Common myeloid progenitor, CD34-positive (primary cell): ENCODE results near the gene HNRNPH3. TPM values are rescaled to one million over a fixed set of nuclear protein-coding genes. Genes with fewer than 3 reads are reported as not detected.

ENCODE experiments used
- CTCF ChIA-PET: fragments of 350-600 bp; sonication (Branson Sonifier 250); formaldehyde crosslinking; loops from one replicate; lab custom pipeline; 2021; ENCODE audit warnings: antibody characterized with exemption; lab: Charles Lee
- POLR2A ChIA-PET: fragments of 350-600 bp; sonication (Branson Sonifier 250); formaldehyde crosslinking; loops from one replicate; lab custom pipeline; 2021; ENCODE audit warnings: antibody characterized with exemption; lab: Charles Lee
- DNase-seq, 3 donors: peaks; one replicate each; pipeline versions ENCODE4 v3.0.0 to v3.0.0-alpha.2; 2013
- H3K27ac ChIP-seq, 2 experiments: 1 replicate in 1 of 2; 2 replicates in 1 of 2; pipeline ENCODE4 v1.7.0; 2013; ENCODE audit warnings: inconsistent platforms in 2 of 2, low read length in 2 of 2, mild to moderate bottlenecking in 2 of 2, low read depth in 1 of 2, moderate library complexity in 1 of 2; ENCODE audit not compliant: severe bottlenecking in 2 of 2, insufficient read depth in 1 of 2, poor library complexity in 1 of 2
- H3K27me3 ChIP-seq, 5 experiments: replicated peaks in 2 of 5; 1 replicate in 3 of 5; 2 replicates in 2 of 5; pipeline versions ENCODE4 v1.6.1 to v1.7.0; 2013; ENCODE audit warnings: low read length in 4 of 5, mild to moderate bottlenecking in 2 of 5, moderate library complexity in 2 of 5, inconsistent platforms in 1 of 5; ENCODE audit not compliant: insufficient read depth in 5 of 5, control insufficient read depth in 4 of 5
- H3K36me3 ChIP-seq, 4 experiments: 1 replicate in 2 of 4; 2 replicates in 2 of 4; pipeline versions ENCODE4 v1.6.1 to v1.7.0; 2013; ENCODE audit warnings: low read length in 3 of 4, control low read depth in 1 of 4, mild to moderate bottlenecking in 1 of 4; ENCODE audit not compliant: control insufficient read depth in 4 of 4, insufficient read depth in 4 of 4
- H3K4me1 ChIP-seq, 4 experiments: 1 replicate in 3 of 4; 2 replicates in 1 of 4; pipeline versions ENCODE4 v1.6.1 to v1.7.1; 2013; ENCODE audit warnings: low read length in 3 of 4, mild to moderate bottlenecking in 3 of 4, control low read depth in 1 of 4, inconsistent platforms in 1 of 4, moderate library complexity in 1 of 4; ENCODE audit not compliant: control insufficient read depth in 4 of 4, insufficient read depth in 4 of 4; ENCODE audit errors: control extremely low read depth in 1 of 4
- H3K4me3 ChIP-seq, 7 experiments: 1 replicate in 4 of 7; 2 replicates in 3 of 7; pipeline versions ENCODE4 v1.5.1 to v1.7.0; 2013; ENCODE audit warnings: mild to moderate bottlenecking in 7 of 7, low read length in 6 of 7, moderate library complexity in 6 of 7, inconsistent platforms in 2 of 7, low read depth in 2 of 7, control low read depth in 1 of 7; ENCODE audit not compliant: insufficient read depth in 4 of 7, control insufficient read depth in 1 of 7; ENCODE audit errors: extremely low read depth in 1 of 7
- H3K9me3 ChIP-seq, 5 experiments: 1 replicate in 4 of 5; 2 replicates in 1 of 5; pipeline versions ENCODE4 v1.6.1 to v1.7.1; 2013; ENCODE audit warnings: low read length in 4 of 5, mild to moderate bottlenecking in 2 of 5, inconsistent platforms in 1 of 5, low read depth in 1 of 5, moderate library complexity in 1 of 5; ENCODE audit not compliant: control insufficient read depth in 4 of 5, insufficient read depth in 2 of 5; ENCODE audit errors: control extremely low read depth in 1 of 5
- WGBS: methylation state at CpG from one replicate; pipeline ENCODE4 v1.1.5; 2013; ENCODE audit not compliant: insufficient coverage; 5-methylcytosine and 5-hydroxymethylcytosine counted together
- polyA plus RNA-seq: library from polyadenylated mRNA; unstranded; fragments of 120-200 nt; gene quantifications from one replicate; pipeline ENCODE4 v1.2.1, GENCODE V29; 2013

Gene HNRNPH3, protein sequence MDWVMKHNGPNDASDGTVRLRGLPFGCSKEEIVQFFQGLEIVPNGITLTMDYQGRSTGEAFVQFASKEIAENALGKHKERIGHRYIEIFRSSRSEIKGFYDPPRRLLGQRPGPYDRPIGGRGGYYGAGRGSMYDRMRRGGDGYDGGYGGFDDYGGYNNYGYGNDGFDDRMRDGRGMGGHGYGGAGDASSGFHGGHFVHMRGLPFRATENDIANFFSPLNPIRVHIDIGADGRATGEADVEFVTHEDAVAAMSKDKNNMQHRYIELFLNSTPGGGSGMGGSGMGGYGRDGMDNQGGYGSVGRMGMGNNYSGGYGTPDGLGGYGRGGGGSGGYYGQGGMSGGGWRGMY
- polyA plus RNA-seq: 277 TPM

DNA sequence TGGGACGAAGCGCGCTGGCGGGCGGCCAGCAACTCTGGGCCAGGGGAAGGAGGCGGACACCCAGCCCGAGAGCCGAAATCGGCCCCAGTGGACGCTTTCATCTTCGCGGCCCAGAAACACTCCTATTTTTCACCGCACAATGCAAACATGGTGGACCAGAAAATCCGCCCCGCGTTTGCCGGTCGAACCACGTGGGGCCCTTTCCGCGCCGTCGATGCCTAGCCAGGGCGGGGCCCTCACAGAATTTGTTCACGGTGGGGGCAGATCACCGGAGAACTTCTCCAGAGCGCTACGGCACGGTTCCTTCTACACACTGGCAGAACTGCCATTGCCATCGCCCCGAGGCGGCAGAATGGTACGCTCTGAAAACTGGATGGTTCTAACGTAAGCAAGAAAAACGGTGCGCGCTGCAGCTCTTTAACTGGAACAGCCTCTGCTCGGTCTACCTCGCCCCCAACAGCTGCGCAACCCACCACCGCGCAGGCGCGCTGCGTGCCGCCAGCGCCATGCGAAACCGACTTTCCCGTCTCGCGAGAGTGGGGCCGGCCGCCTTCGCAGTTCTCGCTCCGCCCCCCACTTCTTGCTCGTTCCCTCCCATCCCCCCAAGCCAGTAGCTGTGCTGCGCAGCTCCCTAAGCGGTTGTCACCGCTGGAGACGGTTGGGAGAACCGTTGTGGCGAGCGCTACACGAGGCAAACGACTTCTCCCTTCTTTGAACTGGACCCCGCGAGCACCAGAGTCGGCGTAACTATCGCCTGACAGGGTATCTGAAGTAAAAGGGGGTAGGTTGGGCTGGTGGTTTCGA, at the start of gene HNRNPH3:
Gene HNRNPH3, plus strand, starts transcription at position 610 of the 804 bp plus-strand sequence. CDS start 5,158 bp downstream, outside the sequence.
- ChIA-PET CTCF (interaction anchor here (3.0 kb wide), 1 partner anchor 120 kb away, joined by 15 read pairs; no protein-coding TSS in a partner anchor), POLR2A (interaction anchor here (1.2 kb wide), 1 partner anchor 27 kb away, joined by 3 read pairs; no protein-coding TSS in a partner anchor)
- H3K4me1 ChIP-seq: peaks cover 33 to 63% (median 52%) of the 10 kb centered on the region in 4 experiments
- H3K27me3 ChIP-seq: no peaks in the 10 kb centered on the region
- under 1% methylated on average over 60 of the region's 73 CpGs for WGBS
- no peaks in the 10 kb centered on the region for H3K9me3 ChIP-seq
- peak within 1 kb of the TSS; percentile 80 to 98 (median 97) for H3K4me3 ChIP-seq
- H3K27ac ChIP-seq: peak within 1 kb of the TSS; percentile 96 to 98
- DNase-seq: peak; percentile 98 to 99 (median 99)
- H3K36me3 ChIP-seq: peaks cover 0 to 8% (median 2%) of the 10 kb centered on the region in 4 experiments

- ChIA-PET POLR2A (no interaction called here), CTCF (interaction anchor here (1.2 to 1.5 kb wide), 2 partner anchors 17 to 72 kb away, joined by 4 read pairs; no protein-coding TSS in a partner anchor)
- Histone ChIP-seq H3K27me3 (no peaks in the 10 kb centered on the region), H3K27ac (no peak overlapping the region), H3K4me1 (no peaks in the 10 kb centered on the region), H3K36me3 (no peaks in the 10 kb centered on the region), H3K9me3 (no peaks in the 10 kb centered on the region), H3K4me3 (no peak overlapping the region)
- DNase-seq: no peak
- WGBS: 95% methylated on average over 7 of the region's 9 CpGs
Measured at GRCh38 chr10:68284062-68285001, 47.5 kb upstream of the HNRNPH3 start.

DNA sequence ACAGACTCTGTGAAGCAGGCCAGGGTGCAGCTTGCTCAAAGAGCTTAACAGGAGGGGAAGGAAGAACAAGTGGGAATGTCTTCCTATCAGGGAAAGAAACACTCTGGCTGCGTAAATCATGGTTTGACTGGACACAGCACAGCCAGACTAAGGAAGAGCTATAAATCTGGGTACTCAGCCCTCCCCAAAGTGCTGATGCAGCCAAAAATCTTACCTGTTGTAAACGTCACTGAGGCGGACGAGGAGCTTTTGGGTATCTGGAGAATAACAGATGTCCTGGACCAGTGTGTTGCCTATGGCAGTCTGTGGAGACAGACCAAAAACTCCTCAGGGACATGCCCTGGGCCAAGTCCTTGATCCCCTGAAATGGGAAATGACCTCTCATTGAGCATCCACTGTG, 43.1 kb upstream of the HNRNPH3 start:
- H3K36me3 ChIP-seq: no peaks in the 10 kb centered on the region

GRCh38 chr10:68290736-68291135, 41.1 kb upstream of the HNRNPH3 start:
- ChIA-PET POLR2A (no interaction called here), CTCF (no interaction called here)
- no peak for DNase-seq
- H3K27me3 ChIP-seq: no peaks in the 10 kb centered on the region
- H3K4me1 ChIP-seq: no peaks in the 10 kb centered on the region
- H3K9me3 ChIP-seq: no peaks in the 10 kb centered on the region
- no peak overlapping the region for H3K4me3 ChIP-seq
- no peak overlapping the region for H3K27ac ChIP-seq
- no peaks in the 10 kb centered on the region for H3K36me3 ChIP-seq

More for the DNA sequence above, 43.1 kb upstream of the HNRNPH3 start:
- Histone ChIP-seq H3K27me3 (no peaks in the 10 kb centered on the region), H3K27ac (no peak overlapping the region), H3K4me3 (no peak overlapping the region), H3K9me3 (no peaks in the 10 kb centered on the region), H3K4me1 (no peaks in the 10 kb centered on the region)
- 89% methylated on average over 3 of the region's 4 CpGs for WGBS
- ChIA-PET CTCF (interaction anchor here (0.9 to 2.6 kb wide), 3 partner anchors 8 to 13 kb away, joined by 3 to 13 read pairs (median 3); no protein-coding TSS in a partner anchor), POLR2A (interaction anchor here (0.6 kb wide), 1 partner anchor 23 kb away, joined by 3 read pairs; no protein-coding TSS in a partner anchor)
- DNase-seq: no peak

DNA sequence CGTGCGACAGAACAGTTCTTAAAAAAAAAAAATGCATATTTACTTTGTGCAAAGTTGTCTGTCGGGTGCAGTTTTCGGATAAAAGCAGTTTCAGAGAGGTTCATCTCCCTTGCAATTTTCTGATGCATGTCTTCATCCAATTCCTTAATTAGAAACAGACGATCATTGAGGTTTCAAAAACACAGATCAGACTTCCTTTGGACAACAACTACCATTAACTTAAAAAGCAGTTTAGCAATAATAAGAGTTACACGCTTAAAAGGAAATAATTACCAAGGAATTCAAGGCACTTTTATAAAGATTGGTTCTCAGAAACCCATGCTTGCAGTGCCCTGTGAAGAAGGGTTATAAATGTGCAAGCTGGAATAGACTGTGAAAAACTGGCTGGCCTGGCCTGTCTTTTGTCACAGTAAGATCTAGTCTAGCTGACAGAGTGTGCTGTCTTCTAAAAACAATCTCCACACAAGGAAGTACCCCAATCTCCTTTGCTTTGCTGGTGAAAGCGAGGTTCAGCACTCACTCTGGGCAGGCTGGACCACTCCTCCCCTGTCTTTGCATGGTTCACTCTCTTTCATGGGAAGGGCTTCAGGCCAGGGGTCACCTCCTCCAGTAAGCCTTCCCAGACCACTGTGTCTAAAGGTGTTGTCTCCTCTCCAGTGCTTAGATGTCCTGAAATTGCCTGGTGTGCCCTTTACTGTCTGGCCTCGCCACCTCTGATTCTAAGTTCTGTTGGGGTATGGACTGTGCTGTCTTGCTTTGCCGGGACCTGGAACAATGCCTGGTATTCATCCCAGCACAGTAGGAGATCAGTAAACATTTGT, 34.8 kb upstream of the HNRNPH3 start:
- H3K9me3 ChIP-seq: no peaks in the 10 kb centered on the region
- no peak overlapping the region for H3K4me3 ChIP-seq
- CTCF ChIA-PET: interaction anchor here (0.6 kb wide), 1 partner anchor 26 kb away, joined by 3 read pairs; no protein-coding TSS in a partner anchor
- POLR2A ChIA-PET: no interaction called here
- H3K27ac ChIP-seq: no peak overlapping the region
- peaks cover 0 to 6% (median 0%) of the 10 kb centered on the region in 4 experiments for H3K4me1 ChIP-seq
- H3K27me3 ChIP-seq: no peaks in the 10 kb centered on the region
- no peak for DNase-seq
- WGBS: 81% methylated on average over 6 of the region's 9 CpGs
- no peaks in the 10 kb centered on the region for H3K36me3 ChIP-seq

GRCh38 chr10:68301301-68301700, 30.6 kb upstream of the HNRNPH3 start:
- ChIA-PET CTCF (interaction anchor here (0.8 to 4.3 kb wide), 11 partner anchors 13 to 446 kb away, joined by 3 to 51 read pairs (median 4); partner anchors contain the start of gene PBLD), POLR2A (no interaction called here)
- Histone ChIP-seq H3K4me1 (peaks cover 0 to 6% (median 0%) of the 10 kb centered on the region in 4 experiments), H3K4me3 (no peak overlapping the region), H3K9me3 (no peaks in the 10 kb centered on the region), H3K27ac (no peak overlapping the region), H3K36me3 (no peaks in the 10 kb centered on the region), H3K27me3 (no peaks in the 10 kb centered on the region)
- WGBS: 94% methylated on average over 3 of the region's 3 CpGs
- no peak for DNase-seq
